CD4-positive, alpha-beta memory T cell (primary cell): ENCODE data around the gene SCGB3A1. TPM values are rescaled to one million over a fixed set of nuclear protein-coding genes. Genes with fewer than 3 reads are reported as not detected.

Source experiments
- CTCF ChIA-PET: fragments of 350-600 bp; sonication (Branson Sonifier 250); formaldehyde crosslinking; loops from one replicate; lab custom pipeline; 2021; ENCODE audit warnings: inconsistent platforms; ENCODE audit not compliant: partially characterized antibody; lab: Charles Lee
- POLR2A ChIA-PET: fragments of 350-600 bp; sonication (Branson Sonifier 250); formaldehyde crosslinking; loops from one replicate; lab custom pipeline; 2021; ENCODE audit not compliant: partially characterized antibody; lab: Charles Lee
- DNase-seq, 5 donors: peaks; one replicate each; pipeline versions ENCODE4 v3.0.0 to v3.0.0-alpha.2; 2020 to 2022; ENCODE audit warnings: mixed read lengths in 1 of 5
- H3K27ac ChIP-seq: one replicate; pipeline ENCODE4 v1.7.0; 2013; ENCODE audit warnings: low read depth, low read length
- H3K27me3 ChIP-seq: 2 replicates; pipeline ENCODE4 v1.7.0; 2013; ENCODE audit warnings: mild to moderate bottlenecking, low read length, moderate library complexity; ENCODE audit not compliant: insufficient read depth
- H3K36me3 ChIP-seq: 2 replicates; pipeline ENCODE4 v1.7.0; 2013; ENCODE audit warnings: mild to moderate bottlenecking, low read length, moderate library complexity; ENCODE audit not compliant: insufficient read depth
- H3K4me1 ChIP-seq: 2 replicates; pipeline ENCODE4 v1.7.0; 2013; ENCODE audit warnings: mild to moderate bottlenecking, low read length, moderate library complexity; ENCODE audit not compliant: insufficient read depth
- H3K4me3 ChIP-seq, 2 donors: one replicate each; pipeline ENCODE4 v1.7.0; 2013; ENCODE audit warnings: low read length in 2 of 2, mild to moderate bottlenecking in 1 of 2
- H3K9me3 ChIP-seq, 2 donors: one replicate each; pipeline ENCODE4 v1.7.0; 2013; ENCODE audit warnings: low read length in 2 of 2, control low read depth in 1 of 2; ENCODE audit not compliant: control insufficient read depth in 1 of 2
- H3K27ac Mint-ChIP-seq, 7 donors: one replicate each; pipeline ENCODE4 v1.8.0; 2020 to 2021; ENCODE audit warnings: mixed read lengths in 7 of 7, mild to moderate bottlenecking in 6 of 7, inconsistent platforms in 3 of 7, moderate library complexity in 3 of 7
- H3K27me3 Mint-ChIP-seq, 2 donors: one replicate each; pipeline ENCODE4 v1.8.0; 2020 to 2021; ENCODE audit warnings: mixed read lengths in 2 of 2
- H3K36me3 Mint-ChIP-seq, 2 donors: one replicate each; pipeline ENCODE4 v1.8.0; 2020 to 2021; ENCODE audit warnings: mixed read lengths in 2 of 2, inconsistent platforms in 1 of 2, mild to moderate bottlenecking in 1 of 2
- H3K4me1 Mint-ChIP-seq, 4 donors: one replicate each; pipeline ENCODE4 v1.8.0; 2020 to 2021; ENCODE audit warnings: mixed read lengths in 4 of 4, mild to moderate bottlenecking in 1 of 4
- H3K4me3 Mint-ChIP-seq, 8 donors: one replicate each; pipeline ENCODE4 v1.8.0; 2020 to 2021; ENCODE audit warnings: mixed read lengths in 8 of 8, mild to moderate bottlenecking in 7 of 8, moderate library complexity in 6 of 8, inconsistent platforms in 3 of 8
- H3K9me3 Mint-ChIP-seq, 8 donors: one replicate each; pipeline ENCODE4 v1.8.0; 2020 to 2021; ENCODE audit warnings: mixed read lengths in 8 of 8, mild to moderate bottlenecking in 5 of 8, inconsistent platforms in 3 of 8, moderate library complexity in 1 of 8
- intact Hi-C: fragments of 100-400 bp; cut with micrococcal nuclease; formaldehyde crosslinking; loops from one replicate; pipeline ENCODE4 v1.15.1; 2023
- polyA plus RNA-seq, 2 donors: library from polyadenylated mRNA; unstranded; fragments of 300-500 nt; fragmentation: Illumina TruSeq; gene quantifications; one replicate each; pipeline ENCODE4 v1.2.3, GENCODE V29; 2021
- total RNA-seq, 2 experiments: library from RNA; stranded (reverse); gene quantifications; one replicate each; pipeline ENCODE4 v1.2.3, GENCODE V29; 2021

The SCGB3A1 gene
- total and polyA plus RNA-seq, 4 experiments from 2014 or later, result not detected

GRCh38 chr5:180623844-180624243, 32.5 kb upstream of the SCGB3A1 start:
- H3K27me3 ChIP-seq, result no peaks in the 10 kb centered on the region
- Mint-ChIP-seq H3K4me1 (peaks cover 2 to 9% (median 4%) of the 10 kb centered on the region in 4 donors), H3K9me3 (no peaks in the 10 kb centered on the region), H3K36me3 (no peaks in the 10 kb centered on the region), H3K27me3 (peaks cover 0 to 2% of the 10 kb centered on the region in 2 donors), H3K27ac (peak overlapping the region in 2 of 7 donors; percentile 42 to 68), H3K4me3 (no peak overlapping the region)
- H3K36me3 ChIP-seq, result no peaks in the 10 kb centered on the region
- CTCF ChIA-PET, result no interaction called here
- no peaks in the 10 kb centered on the region for H3K4me1 ChIP-seq
- POLR2A ChIA-PET, result no interaction called here
- intact Hi-C loops, result no loop called here
- H3K9me3 ChIP-seq, result no peaks in the 10 kb centered on the region
- H3K27ac ChIP-seq, result no peak overlapping the region
- H3K4me3 ChIP-seq, result no peak overlapping the region
- DNase-seq, result no peak

GRCh38 chr5:180623411-180623834, 32.1 kb upstream of the SCGB3A1 start:
- H3K4me3 Mint-ChIP-seq, result no peak overlapping the region

DNA sequence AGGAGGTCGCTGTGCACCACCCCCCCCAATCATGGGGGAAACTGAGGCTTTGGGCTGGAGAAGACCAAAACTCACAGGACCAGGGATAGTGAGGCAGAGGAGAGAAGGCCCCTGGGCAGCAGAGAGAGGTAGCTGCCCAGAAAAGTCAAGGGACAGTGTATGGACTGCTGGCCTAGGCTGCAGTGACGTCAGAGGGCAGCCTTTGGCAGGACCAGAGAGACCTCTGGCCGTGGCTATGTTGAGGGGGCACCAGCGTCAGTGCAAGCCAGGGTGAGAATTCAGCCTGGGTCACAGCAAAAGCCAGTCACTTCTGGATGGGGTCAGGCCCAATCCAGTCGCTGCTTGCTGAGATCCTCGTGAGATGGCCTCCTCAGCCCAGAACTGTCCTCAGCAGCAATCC, 31.6 kb upstream of the SCGB3A1 start:
- peaks cover 2 to 9% (median 4%) of the 10 kb centered on the region in 4 donors for H3K4me1 Mint-ChIP-seq
- no peaks in the 10 kb centered on the region for H3K9me3 ChIP-seq
- peaks cover 0 to 2% of the 10 kb centered on the region in 2 donors for H3K27me3 Mint-ChIP-seq
- H3K4me1 ChIP-seq, result no peaks in the 10 kb centered on the region
- no peaks in the 10 kb centered on the region for H3K36me3 Mint-ChIP-seq
- intact Hi-C loops, result no loop called here
- no peak for DNase-seq
- H3K27ac Mint-ChIP-seq, result no peak overlapping the region
- H3K27ac ChIP-seq, result no peak overlapping the region
- no peaks in the 10 kb centered on the region for H3K36me3 ChIP-seq
- no peak overlapping the region for H3K4me3 Mint-ChIP-seq
- ChIA-PET POLR2A (no interaction called here), CTCF (no interaction called here)
- H3K4me3 ChIP-seq, result no peak overlapping the region
- no peaks in the 10 kb centered on the region for H3K27me3 ChIP-seq
- H3K9me3 Mint-ChIP-seq, result no peaks in the 10 kb centered on the region

More at GRCh38 chr5:180623411-180623834, 32.1 kb upstream of the SCGB3A1 start:
- peaks cover 2 to 9% (median 4%) of the 10 kb centered on the region in 4 donors for H3K4me1 Mint-ChIP-seq
- H3K4me3 ChIP-seq, result no peak overlapping the region
- no peak overlapping the region for H3K27ac ChIP-seq
- H3K9me3 Mint-ChIP-seq, result no peaks in the 10 kb centered on the region
- H3K4me1 ChIP-seq, result no peaks in the 10 kb centered on the region
- POLR2A ChIA-PET, result no interaction called here
- no peaks in the 10 kb centered on the region for H3K9me3 ChIP-seq
- CTCF ChIA-PET, result no interaction called here
- H3K27ac Mint-ChIP-seq, result no peak overlapping the region
- intact Hi-C loops, result no loop called here
- DNase-seq, result no peak
- no peaks in the 10 kb centered on the region for H3K27me3 ChIP-seq
- H3K36me3 ChIP-seq, result no peaks in the 10 kb centered on the region
- H3K27me3 Mint-ChIP-seq, result peaks cover 0 to 2% of the 10 kb centered on the region in 2 donors
- H3K36me3 Mint-ChIP-seq, result no peaks in the 10 kb centered on the region

- CTCF ChIA-PET, result no interaction called here
- Mint-ChIP-seq H3K4me3 (no peak overlapping the region), H3K27ac (no peak overlapping the region), H3K4me1 (peaks cover 2 to 9% (median 4%) of the 10 kb centered on the region in 4 donors), H3K9me3 (no peaks in the 10 kb centered on the region), H3K36me3 (no peaks in the 10 kb centered on the region), H3K27me3 (no peaks in the 10 kb centered on the region)
- POLR2A ChIA-PET, result no interaction called here
- Histone ChIP-seq H3K27me3 (no peaks in the 10 kb centered on the region), H3K9me3 (no peaks in the 10 kb centered on the region), H3K27ac (no peak overlapping the region), H3K4me3 (no peak overlapping the region), H3K36me3 (no peaks in the 10 kb centered on the region), H3K4me1 (no peaks in the 10 kb centered on the region)
- intact Hi-C loops, result no loop called here
- no peak for DNase-seq
Measured at GRCh38 chr5:180621311-180621710, 30.0 kb upstream of the SCGB3A1 start.

DNA sequence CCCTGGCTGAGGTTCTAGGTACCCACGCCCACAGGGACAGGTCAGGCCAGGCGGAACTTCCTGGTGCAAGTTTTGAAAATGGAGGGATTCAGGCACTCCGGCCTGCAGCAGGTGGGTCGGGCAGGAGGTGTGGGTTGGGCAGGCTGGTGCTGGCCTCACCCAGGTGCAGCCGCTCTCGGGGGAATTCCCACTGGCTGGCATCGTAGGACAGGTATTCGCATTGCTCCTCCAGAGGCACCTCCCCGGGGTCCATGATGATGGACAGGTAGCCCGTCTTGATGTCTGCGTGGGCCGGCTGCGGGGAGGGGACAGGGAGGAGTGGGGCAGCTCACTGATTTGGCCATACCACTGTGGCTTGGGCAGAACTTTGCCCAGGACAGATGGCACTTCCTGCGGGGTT, 28.7 kb upstream of the SCGB3A1 start:
- no peak for DNase-seq
- Histone ChIP-seq H3K4me1 (no peaks in the 10 kb centered on the region), H3K27ac (no peak overlapping the region), H3K27me3 (no peaks in the 10 kb centered on the region), H3K36me3 (no peaks in the 10 kb centered on the region), H3K4me3 (no peak overlapping the region), H3K9me3 (no peaks in the 10 kb centered on the region)
- peaks cover 2 to 6% (median 4%) of the 10 kb centered on the region in 4 donors for H3K4me1 Mint-ChIP-seq
- no peaks in the 10 kb centered on the region for H3K27me3 Mint-ChIP-seq
- no peaks in the 10 kb centered on the region for H3K36me3 Mint-ChIP-seq
- ChIA-PET CTCF (interaction anchor here (1.2 kb wide), 1 partner anchor 98 kb away, joined by 4 read pairs; no protein-coding TSS in a partner anchor), POLR2A (no interaction called here)
- peak overlapping the region in 1 of 8 donors; percentile 6 for H3K4me3 Mint-ChIP-seq
- no peak overlapping the region for H3K27ac Mint-ChIP-seq
- no peaks in the 10 kb centered on the region for H3K9me3 Mint-ChIP-seq
- intact Hi-C loops, result no loop called here

- no peaks in the 10 kb centered on the region for H3K27me3 Mint-ChIP-seq
- H3K27ac ChIP-seq, result no peak overlapping the region
- no peaks in the 10 kb centered on the region for H3K27me3 ChIP-seq
- intact Hi-C loops, result no loop called here
- no peaks in the 10 kb centered on the region for H3K9me3 Mint-ChIP-seq
- H3K4me1 ChIP-seq, result no peaks in the 10 kb centered on the region
- POLR2A ChIA-PET, result no interaction called here
- DNase-seq, result no peak
- no peak overlapping the region for H3K27ac Mint-ChIP-seq
- peak overlapping the region in 3 of 8 donors; percentile 6 to 49 (median 10) for H3K4me3 Mint-ChIP-seq
- CTCF ChIA-PET, result interaction anchor here (1.2 kb wide), 1 partner anchor 99 kb away, joined by 4 read pairs; no protein-coding TSS in a partner anchor
- peaks cover 1 to 6% (median 2%) of the 10 kb centered on the region in 4 donors for H3K4me1 Mint-ChIP-seq
- H3K36me3 Mint-ChIP-seq, result no peaks in the 10 kb centered on the region
- no peaks in the 10 kb centered on the region for H3K36me3 ChIP-seq
- H3K9me3 ChIP-seq, result no peaks in the 10 kb centered on the region
- H3K4me3 ChIP-seq, result no peak overlapping the region
Measured at GRCh38 chr5:180619563-180619915, 28.2 kb upstream of the SCGB3A1 start.

- ChIA-PET POLR2A (no interaction called here), CTCF (interaction anchor here (0.7 to 1.2 kb wide), 2 partner anchors 99 to 101 kb away, joined by 3 to 4 read pairs; no protein-coding TSS in a partner anchor)
- peaks cover 0 to 6% (median 2%) of the 10 kb centered on the region in 4 donors for H3K4me1 Mint-ChIP-seq
- no peak overlapping the region for H3K27ac ChIP-seq
- peak in 4 of 5 donors; percentile 8 to 28 (median 17) for DNase-seq
- no peaks in the 10 kb centered on the region for H3K36me3 ChIP-seq
- H3K9me3 ChIP-seq, result no peaks in the 10 kb centered on the region
- peak overlapping the region in 1 of 8 donors; percentile 31 for H3K4me3 Mint-ChIP-seq
- H3K27ac Mint-ChIP-seq, result no peak overlapping the region
- H3K4me1 ChIP-seq, result no peaks in the 10 kb centered on the region
- H3K9me3 Mint-ChIP-seq, result no peaks in the 10 kb centered on the region
- no peaks in the 10 kb centered on the region for H3K27me3 ChIP-seq
- H3K27me3 Mint-ChIP-seq, result no peaks in the 10 kb centered on the region
- H3K4me3 ChIP-seq, result no peak overlapping the region
- intact Hi-C loops, result no loop called here
- H3K36me3 Mint-ChIP-seq, result no peaks in the 10 kb centered on the region
Measured at GRCh38 chr5:180618829-180619562, 27.7 kb upstream of the SCGB3A1 start.
